ENCODE measurements around the gene MTARC1.

MTARC1 gene

DNA sequence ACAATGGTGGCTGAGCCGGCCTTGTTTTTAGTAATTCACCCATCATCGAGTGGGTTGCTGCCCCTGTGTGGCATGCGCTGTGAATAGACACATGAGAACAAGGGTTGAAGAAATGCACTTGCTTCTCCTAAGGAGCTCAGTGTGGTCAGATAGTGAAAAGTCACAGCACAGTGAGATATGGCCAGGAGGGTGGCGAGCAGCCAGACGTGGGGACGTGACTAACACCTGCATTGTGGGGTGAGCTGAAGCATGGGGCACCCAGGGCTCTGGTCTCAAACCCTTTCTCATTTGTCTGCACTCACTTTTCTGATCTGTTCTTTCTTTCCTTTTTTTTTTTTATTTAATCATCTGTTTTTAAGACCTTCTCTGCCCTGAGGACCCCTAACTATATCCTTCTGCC, 13.5 kb downstream of the MTARC1 start:
- no peak overlapping the region for H3K27ac ChIP-seq
- no peak for DNase-seq (ENCODE audit: low read depth, low spot score)

GRCh38 chr1:220803401-220804201, 16.9 kb downstream of the MTARC1 start:
- no peak overlapping the region for H3K27ac ChIP-seq
- no peak for DNase-seq (ENCODE audit: low read depth, low spot score)

- no peak for DNase-seq (ENCODE audit: low read depth, low spot score)
- H3K27ac ChIP-seq, result no peak overlapping the region
Measured at GRCh38 chr1:220804202-220804586, 17.5 kb downstream of the MTARC1 start.

DNA sequence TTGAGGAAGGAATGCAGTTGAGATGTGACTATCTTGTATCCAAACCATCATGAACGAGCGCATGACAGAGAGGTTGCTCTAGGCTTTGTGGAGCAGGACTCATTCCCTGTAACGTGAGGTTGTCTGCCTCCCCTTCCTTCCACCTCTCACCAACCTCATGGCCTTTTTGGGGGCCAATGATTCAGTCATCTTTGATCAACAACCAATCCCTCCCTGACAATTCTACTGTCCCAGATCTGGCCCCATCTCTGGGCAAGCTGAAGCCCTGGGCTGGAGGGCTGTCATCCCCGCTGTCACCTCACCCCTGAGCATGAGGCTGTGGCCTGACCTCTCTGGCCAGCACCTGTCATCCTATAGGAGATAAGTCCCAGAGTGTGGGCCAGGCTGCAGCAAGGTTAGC, 19.7 kb downstream of the MTARC1 start:
- no peak for DNase-seq (ENCODE audit: low read depth, low spot score)
- H3K27ac ChIP-seq, result no peak overlapping the region

DNA sequence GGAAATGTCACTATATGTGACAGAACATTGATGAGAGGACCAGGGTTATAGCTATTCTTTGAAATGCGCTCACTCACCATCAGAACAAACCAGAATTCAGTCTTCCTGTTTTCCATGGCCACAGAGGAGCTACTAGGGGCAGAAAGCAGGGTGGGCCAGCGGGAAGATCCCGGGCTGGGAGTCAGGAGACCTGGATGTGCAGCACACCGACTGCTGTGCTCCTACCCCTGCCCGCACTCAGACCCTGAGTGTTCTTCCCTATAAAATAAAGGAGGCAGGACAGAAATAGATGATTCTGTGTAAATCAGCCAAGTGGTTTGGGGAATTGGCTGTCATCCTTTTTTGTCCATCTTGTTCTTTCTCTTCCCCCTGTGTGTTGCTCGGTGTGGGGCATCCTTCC, 21.0 kb downstream of the MTARC1 start:
- DNase-seq (ENCODE audit: low read depth, low spot score), result no peak
- no peak overlapping the region for H3K27ac ChIP-seq

GRCh38 chr1:220808345-220809186, 21.9 kb downstream of the MTARC1 start:
- no peak overlapping the region for H3K27ac ChIP-seq

DNA sequence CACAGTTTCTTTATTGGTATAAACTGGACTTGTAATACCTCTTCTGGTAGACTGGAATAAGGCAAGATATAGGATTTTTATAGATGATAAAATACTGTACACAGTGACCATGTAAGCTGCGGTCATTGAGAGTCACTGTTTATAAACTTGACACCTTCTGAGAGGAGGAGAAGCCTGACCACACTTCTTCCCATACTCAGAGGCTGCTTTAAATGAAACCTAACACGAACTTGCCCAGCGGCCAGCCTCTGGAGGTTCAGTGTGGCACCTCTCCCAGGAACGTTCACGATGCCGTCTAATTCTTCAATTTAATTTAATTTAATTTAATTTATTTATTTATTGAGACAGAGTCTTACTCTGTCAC, 22.5 kb downstream of the MTARC1 start:
- DNase-seq (ENCODE audit: low read depth, low spot score), result no peak
- H3K27ac ChIP-seq, result no peak overlapping the region

More at GRCh38 chr1:220808345-220809186, 21.9 kb downstream of the MTARC1 start:
- no peak for DNase-seq (ENCODE audit: low read depth, low spot score)

- DNase-seq (ENCODE audit: low read depth, low spot score), result no peak
- H3K27ac ChIP-seq, result no peak overlapping the region
Measured at GRCh38 chr1:220809704-220810103, 23.0 kb downstream of the MTARC1 start.

DNA sequence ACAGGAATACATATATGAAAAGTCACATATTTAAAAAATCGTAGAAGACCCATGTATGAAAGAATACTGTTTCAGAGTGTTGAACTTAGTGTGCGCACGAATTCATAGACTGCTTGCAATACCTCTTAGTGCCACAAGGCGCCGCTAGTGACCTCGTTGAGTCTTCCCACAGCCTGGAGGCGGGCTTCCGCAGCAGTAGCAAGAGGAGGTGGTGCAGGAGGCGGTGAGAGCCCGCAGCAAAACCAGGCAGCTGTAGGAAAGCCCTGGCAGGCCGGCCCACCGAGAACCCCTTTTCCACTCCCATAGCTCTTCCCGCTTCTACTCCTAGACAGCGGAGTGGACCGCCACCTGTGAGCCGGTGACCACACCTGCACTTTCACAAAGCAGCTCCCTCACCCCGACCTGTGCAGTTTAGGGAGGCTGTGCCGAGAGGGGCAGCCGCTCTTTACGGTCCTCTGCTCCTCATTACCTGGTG, 23.5 kb downstream of the MTARC1 start:
- no peak for DNase-seq (ENCODE audit: low read depth, low spot score)
- no peak overlapping the region for H3K27ac ChIP-seq

DNA sequence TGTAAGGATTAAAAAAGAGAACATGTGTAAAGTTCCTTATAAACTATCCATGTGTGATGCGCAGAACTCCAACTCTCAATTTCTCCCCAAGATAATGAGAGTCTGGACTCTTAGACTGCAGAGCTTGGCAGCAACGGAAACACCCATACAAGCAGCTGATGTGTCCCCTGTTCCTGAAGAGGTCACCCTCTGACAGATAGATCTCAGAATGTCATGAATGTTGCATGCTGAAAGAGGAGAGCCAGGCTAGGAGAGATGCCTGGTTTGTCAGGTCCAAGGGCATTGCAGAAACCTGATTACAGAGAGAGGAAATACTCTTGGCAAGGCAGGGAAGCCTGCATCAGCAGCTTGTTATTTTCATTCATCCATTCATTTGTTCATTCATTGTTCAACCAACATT, 24.2 kb downstream of the MTARC1 start:
- H3K27ac ChIP-seq, result no peak overlapping the region
- no peak for DNase-seq (ENCODE audit: low read depth, low spot score)

DNA sequence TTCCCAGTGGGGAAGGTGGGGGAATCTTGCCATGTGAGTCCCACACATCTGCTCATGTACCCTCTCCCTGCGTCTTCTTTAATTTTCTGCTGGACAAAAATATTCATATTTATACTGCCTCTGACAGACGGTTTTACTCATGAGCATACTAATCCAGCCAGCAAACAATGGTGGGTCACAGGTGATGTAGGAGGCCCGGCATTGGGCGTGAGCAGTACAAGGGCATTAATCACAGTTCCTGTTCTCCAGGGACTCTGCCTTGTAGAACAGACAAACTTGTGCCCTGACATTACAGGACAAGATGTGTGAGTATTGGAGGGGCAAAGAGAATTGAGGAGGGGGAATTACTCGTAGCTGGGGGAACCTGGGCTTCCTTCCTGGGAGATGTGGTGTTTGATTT, 25.0 kb downstream of the MTARC1 start:
- no peak for DNase-seq (ENCODE audit: low read depth, low spot score)
- no peak overlapping the region for H3K27ac ChIP-seq

- no peak overlapping the region for H3K27ac ChIP-seq
- no peak for DNase-seq (ENCODE audit: low read depth, low spot score)
Measured at GRCh38 chr1:220812308-220812707, 25.6 kb downstream of the MTARC1 start.

GRCh38 chr1:220813013-220813412, 26.3 kb downstream of the MTARC1 start:
- no peak overlapping the region for H3K27ac ChIP-seq

DNA sequence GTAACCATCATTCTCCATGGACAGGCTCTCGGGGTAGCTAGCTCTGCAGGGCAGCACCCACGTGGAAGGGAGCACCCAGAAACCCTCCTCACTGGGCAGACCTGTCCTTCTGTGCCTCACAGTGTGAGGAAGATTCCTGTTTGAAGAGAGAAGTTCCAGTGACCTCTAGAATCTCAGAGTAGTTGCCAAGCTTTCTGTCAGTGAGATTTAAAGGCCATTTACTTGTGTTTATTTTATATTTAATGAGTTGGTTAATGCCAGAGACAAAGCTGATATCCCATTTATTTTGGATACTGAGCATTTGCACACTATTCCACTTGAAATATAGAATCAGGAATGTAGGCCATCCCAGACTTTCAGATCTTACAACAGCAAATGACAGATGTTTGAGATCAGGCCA, 28.7 kb downstream of the MTARC1 start:
- no peak overlapping the region for H3K27ac ChIP-seq
- DNase-seq (ENCODE audit: low read depth, low spot score), result no peak

More at GRCh38 chr1:220813013-220813412, 26.3 kb downstream of the MTARC1 start:
- DNase-seq (ENCODE audit: low read depth, low spot score), result no peak

GRCh38 chr1:220817907-220818306, 31.2 kb downstream of the MTARC1 start:
- H3K27ac ChIP-seq, result no peak overlapping the region
- DNase-seq (ENCODE audit: low read depth, low spot score), result no peak

DNA sequence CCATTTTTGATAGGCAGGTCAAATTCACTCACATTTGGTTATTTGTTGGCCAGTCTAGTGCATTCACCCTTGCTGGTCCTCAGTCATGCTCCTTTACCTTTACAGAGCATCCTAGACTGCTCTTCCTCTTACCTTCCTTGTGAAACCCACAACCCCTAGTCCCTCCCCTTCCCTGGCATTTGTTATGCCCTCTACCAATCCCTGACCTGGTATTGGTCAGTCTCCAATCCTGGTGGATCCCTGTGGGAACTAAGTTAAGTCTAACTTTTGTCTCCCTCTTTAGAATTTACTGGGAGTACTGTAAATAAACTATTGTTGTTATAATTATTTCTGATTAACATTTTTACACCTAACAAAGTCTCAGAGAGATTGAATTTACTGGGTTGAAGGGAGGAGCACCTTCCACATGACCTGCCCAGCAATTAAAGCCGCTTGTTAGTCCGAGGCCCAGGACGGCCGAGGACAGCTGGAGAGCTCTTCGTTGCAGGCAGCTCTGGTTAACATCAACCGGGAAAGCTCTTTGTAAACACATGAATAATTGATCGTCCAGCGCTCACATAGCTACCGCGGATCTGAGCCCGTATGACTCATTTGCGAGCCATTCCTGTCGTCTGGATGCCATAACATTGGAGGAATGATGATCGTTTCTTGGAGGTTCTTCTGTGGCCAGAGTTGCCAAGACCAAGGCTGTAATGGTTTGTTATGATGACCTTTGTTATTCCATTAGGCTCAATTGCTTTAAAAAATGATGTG, 31.9 kb downstream of the MTARC1 start:
- no peak overlapping the region for H3K27ac ChIP-seq
- DNase-seq (ENCODE audit: low read depth, low spot score), result no peak

GRCh38 chr1:220819467-220820026, 32.8 kb downstream of the MTARC1 start:
- DNase-seq (ENCODE audit: low read depth, low spot score), result no peak

DNA sequence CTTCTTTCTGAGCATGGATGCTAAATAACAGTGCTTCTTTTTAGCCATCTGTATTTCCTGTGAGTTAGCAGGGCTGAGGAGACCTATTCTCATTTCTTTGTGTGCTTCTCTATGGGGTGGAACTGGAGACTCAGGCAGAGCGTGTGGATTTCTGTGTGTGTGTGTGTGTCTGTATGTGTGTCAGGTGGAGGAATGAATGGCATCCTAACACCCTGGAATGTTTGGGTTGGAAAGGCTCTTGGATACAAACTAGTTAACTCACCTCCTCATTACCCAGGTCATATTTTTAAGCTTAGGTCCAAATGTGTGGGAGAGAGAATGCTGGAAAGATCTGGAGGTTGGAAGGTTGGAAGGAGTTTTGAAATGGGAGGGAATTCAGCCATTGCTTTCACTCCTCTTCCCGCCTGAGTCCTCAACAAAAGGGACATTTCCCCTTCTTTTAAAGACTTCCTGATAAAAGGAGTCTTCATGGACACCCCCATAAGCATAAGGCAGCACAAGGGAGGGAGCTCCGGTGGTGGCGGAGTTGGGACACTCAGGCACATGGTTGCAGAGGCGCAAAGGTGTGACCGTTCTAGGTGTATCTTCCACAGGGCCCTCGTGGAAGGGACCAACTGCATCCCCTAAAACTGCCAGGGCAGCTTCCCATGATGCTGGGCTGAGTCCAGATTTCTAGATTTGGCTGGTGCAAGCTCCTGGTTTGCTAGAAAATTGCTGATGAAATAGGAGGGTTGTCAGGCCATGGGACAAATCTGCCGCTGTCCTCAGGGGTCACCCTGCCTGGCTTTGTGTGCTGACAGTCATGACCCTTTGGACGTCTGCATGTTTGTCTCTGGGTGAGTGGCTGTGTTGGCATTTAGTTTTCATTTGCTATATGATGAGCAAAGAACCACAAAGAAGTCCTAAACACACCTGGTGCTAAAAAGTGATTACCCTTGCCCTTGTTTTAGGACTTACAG, 37.6 kb downstream of the MTARC1 start:
- no peak overlapping the region for H3K27ac ChIP-seq
- DNase-seq (ENCODE audit: low read depth, low spot score), result no peak

More at GRCh38 chr1:220819467-220820026, 32.8 kb downstream of the MTARC1 start:
- no peak overlapping the region for H3K27ac ChIP-seq

All from epithelial cell of prostate (primary cell).